Fibroblast of mammary gland (primary cell): Measurements from ENCODE around the gene IGFL2.
"Not testable (repeated sequence)": the region's sequence is repeated elsewhere in the genome, so short reads cannot be mapped to it uniquely, and the experiment has no call there.

ENCODE experiments used
- DNase-seq: peaks from one replicate; pipeline ENCODE4 v3.0.0-alpha.2; 2010; ENCODE audit warnings: low read depth
- H3K4me3 ChIP-seq: 2 replicates; pipeline ENCODE4 v1.5.1; 2011; ENCODE audit warnings: low read depth, mild to moderate bottlenecking, low read length, moderate library complexity; ENCODE audit not compliant: control insufficient read depth
- TF ChIP-seq, protein P1 (sequence below): conservative IDR thresholded peaks from 2 replicates; pipeline ENCODE4 v1.5.1; 2011; ENCODE audit warnings: low read depth, low read length, inconsistent platforms; ENCODE audit not compliant: control insufficient read depth, insufficient read depth

Gene IGFL2

GRCh38 chr19:46155237-46155636, 7.2 kb downstream of the IGFL2 start:
- H3K4me3 ChIP-seq: no peak overlapping the region
- no peak for DNase-seq
- TF ChIP-seq, protein P1, sequence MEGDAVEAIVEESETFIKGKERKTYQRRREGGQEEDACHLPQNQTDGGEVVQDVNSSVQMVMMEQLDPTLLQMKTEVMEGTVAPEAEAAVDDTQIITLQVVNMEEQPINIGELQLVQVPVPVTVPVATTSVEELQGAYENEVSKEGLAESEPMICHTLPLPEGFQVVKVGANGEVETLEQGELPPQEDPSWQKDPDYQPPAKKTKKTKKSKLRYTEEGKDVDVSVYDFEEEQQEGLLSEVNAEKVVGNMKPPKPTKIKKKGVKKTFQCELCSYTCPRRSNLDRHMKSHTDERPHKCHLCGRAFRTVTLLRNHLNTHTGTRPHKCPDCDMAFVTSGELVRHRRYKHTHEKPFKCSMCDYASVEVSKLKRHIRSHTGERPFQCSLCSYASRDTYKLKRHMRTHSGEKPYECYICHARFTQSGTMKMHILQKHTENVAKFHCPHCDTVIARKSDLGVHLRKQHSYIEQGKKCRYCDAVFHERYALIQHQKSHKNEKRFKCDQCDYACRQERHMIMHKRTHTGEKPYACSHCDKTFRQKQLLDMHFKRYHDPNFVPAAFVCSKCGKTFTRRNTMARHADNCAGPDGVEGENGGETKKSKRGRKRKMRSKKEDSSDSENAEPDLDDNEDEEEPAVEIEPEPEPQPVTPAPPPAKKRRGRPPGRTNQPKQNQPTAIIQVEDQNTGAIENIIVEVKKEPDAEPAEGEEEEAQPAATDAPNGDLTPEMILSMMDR: no peak

- TF ChIP-seq, protein P1: no peak
- no peak for DNase-seq
- no peak overlapping the region for H3K4me3 ChIP-seq
These were observed 11.6 kb downstream of the IGFL2 start for GRCh38 chr19:46159418-46160232.

DNA sequence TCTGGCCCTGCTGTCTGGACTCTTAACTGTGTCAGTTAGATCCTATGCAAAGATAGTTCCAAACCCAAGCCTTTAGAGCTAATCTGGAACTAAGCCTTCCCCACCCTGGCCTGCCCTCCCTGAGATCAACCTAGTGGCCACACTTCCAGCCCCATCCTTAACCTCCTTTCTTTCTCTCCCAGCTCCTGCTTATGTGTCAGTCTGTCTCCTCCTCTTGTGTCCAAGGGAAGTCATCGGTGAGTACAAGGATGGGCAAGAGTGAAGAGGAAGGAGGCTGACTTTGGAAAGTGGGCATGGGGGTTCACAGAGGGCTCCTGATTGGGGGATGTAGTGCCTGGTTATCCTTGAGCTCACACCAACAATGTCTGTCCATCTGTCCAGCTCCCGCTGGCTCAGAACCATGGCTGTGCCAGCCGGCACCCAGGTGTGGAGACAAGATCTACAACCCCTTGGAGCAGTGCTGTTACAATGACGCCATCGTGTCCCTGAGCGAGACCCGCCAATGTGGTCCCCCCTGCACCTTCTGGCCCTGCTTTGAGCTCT, 12.3 kb downstream of the IGFL2 start:
- TF ChIP-seq, protein P1: no peak

DNA sequence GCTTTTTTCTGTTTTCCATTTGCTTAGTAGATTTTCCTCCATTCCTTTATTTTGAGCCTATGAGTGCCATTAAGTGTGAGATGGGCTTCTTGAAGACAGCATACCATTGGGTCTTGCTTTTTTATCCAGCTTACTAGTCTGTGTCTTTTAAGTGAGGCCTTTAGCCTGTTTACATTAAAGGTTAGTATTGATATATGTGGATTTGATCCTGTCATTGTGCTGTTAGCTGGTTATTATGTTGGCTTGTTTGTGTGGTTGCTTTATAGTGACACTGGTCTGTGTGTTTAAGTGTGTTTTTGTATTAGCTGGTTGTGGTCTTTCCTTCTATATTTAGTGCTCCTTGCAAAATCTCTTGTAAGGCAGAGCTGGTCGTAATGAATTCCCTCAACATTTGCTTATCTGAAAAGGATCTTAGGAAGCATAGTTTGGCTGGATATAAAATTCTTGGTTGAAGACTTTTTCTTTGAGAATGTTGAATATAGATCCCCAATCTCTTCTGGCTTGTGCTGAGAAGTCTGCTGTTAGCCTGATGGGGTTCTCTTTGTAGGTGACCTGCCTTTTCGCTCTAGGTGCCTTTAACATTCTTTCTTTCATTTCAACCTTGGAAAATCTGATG, 13.7 kb downstream of the IGFL2 start:
- H3K4me3 ChIP-seq, DNase-seq: not testable (repeated sequence)

More for the DNA sequence above, 12.3 kb downstream of the IGFL2 start:
- H3K4me3 ChIP-seq: no peak overlapping the region
- no peak for DNase-seq

- no peak for DNase-seq
- no peak overlapping the region for H3K4me3 ChIP-seq
- TF ChIP-seq, protein P1: no peak
These were observed 14.7 kb downstream of the IGFL2 start for GRCh38 chr19:46162731-46163130.

DNA sequence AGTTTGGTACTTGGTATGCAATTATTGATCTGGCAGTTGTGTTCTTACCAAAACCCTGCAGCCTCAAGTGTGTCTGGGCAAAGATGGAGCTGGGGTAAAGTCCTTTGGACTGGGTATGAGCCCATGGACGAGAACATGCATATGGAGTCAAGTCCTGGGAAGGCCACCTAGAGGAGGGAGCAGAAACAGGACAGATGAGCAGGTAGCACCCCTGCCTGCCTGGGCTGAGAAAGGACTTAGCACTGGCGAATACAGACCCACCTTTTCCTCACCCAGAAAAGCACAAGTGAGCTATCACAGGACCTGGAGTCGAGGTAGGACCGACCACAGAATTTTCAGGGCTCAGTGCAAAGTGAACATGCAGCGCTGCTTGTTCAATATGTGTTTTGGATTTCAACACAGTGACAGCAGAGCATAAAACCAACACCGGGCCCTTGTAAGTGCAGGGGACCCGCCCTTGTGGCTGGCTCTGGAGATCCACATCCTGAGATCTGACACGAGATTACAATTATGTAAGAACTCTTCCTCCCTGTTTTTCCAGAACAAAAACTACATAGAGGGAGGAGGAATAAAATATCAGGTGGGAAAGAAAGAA, 25.9 kb downstream of the IGFL2 start:
- TF ChIP-seq, protein P1: no peak
- no peak overlapping the region for H3K4me3 ChIP-seq
- DNase-seq: no peak
